HepG2 (cell line): Measurements from ENCODE around the gene ENC1. TPM values are rescaled to one million over a fixed set of nuclear protein-coding genes. Genes with fewer than 3 reads are reported as not detected.

Experiments
- CCDC6 ChIP-seq: sonication (generic); formaldehyde crosslinking; IDR thresholded peaks from 2 replicates; pipeline ENCODE4 v1.8.1; 2022; ENCODE audit warnings: mild to moderate bottlenecking, missing genetic modification reagents, moderate library complexity
- GFI1 ChIP-seq: sonication (generic); formaldehyde crosslinking; IDR thresholded peaks from 2 replicates; pipeline ENCODE4 v1.5.0; 2020; ENCODE audit warnings: missing genetic modification reagents, mild to moderate bottlenecking, borderline replicate concordance
- GPN1 ChIP-seq: sonication (generic); formaldehyde crosslinking; IDR thresholded peaks from 2 replicates; pipeline ENCODE4 v1.5.1; 2020; ENCODE audit warnings: missing genetic modification reagents, borderline replicate concordance
- GZF1 ChIP-seq: sonication (generic); formaldehyde crosslinking; IDR thresholded peaks from 2 replicates; pipeline ENCODE4 v1.5.1; 2020; ENCODE audit warnings: mild to moderate bottlenecking, missing genetic modification reagents
- HDAC6 ChIP-seq: fragments of 200-600 bp; sonication (generic); IDR thresholded peaks from 2 replicates; pipeline ENCODE4 v1.7.0; 2017; ENCODE audit warnings: mild to moderate bottlenecking, antibody characterized with exemption, low read length, low read depth
- HNRNPUL1 ChIP-seq: fragments of 200-400 bp; formaldehyde crosslinking; IDR thresholded peaks from 2 replicates; pipeline ENCODE4 v1.6.1; 2017; ENCODE audit warnings: low read depth, mild to moderate bottlenecking, low read length, moderate library complexity
- IRX3 ChIP-seq: sonication (generic); formaldehyde crosslinking; IDR thresholded peaks from 2 replicates; pipeline ENCODE4 v1.8.1; 2023; ENCODE audit warnings: mild to moderate bottlenecking, low read depth, missing genetic modification reagents, borderline replicate concordance
- MAFG ChIP-seq: sonication (generic); formaldehyde crosslinking; IDR thresholded peaks from 2 replicates; pipeline ENCODE4 v1.5.1; 2020; ENCODE audit warnings: mild to moderate bottlenecking, missing genetic modification reagents
- MYC ChIP-seq: sonication (generic); formaldehyde crosslinking; IDR thresholded peaks from 2 replicates; pipeline ENCODE4 v1.9.0; 2021; ENCODE audit warnings: missing genetic modification reagents, borderline replicate concordance
- PRMT3 ChIP-seq: sonication (generic); formaldehyde crosslinking; IDR thresholded peaks from 2 replicates; pipeline ENCODE4 v1.8.1; 2022; ENCODE audit warnings: low read depth, mild to moderate bottlenecking, moderate library complexity, missing genetic modification reagents, borderline replicate concordance
- REL ChIP-seq: sonication (generic); formaldehyde crosslinking; conservative IDR thresholded peaks from 2 replicates; pipeline ENCODE4 v1.8.0; 2022; ENCODE audit warnings: mild to moderate bottlenecking, missing genetic modification reagents, moderate library complexity
- STAG1 ChIP-seq: sonication (generic); formaldehyde crosslinking; IDR thresholded peaks from 2 replicates; pipeline ENCODE4 v1.4.0; 2020; ENCODE audit warnings: missing genetic modification reagents
- U2AF1 ChIP-seq: fragments of 200-400 bp; formaldehyde crosslinking; optimal IDR thresholded peaks from 2 replicates; pipeline ENCODE3; 2017; ENCODE audit warnings: mild to moderate bottlenecking, low read depth, low read length
- ZNF337 ChIP-seq: sonication (generic); formaldehyde crosslinking; IDR thresholded peaks from 2 replicates; pipeline ENCODE4 v1.5.1; 2020; ENCODE audit warnings: missing genetic modification reagents, low read depth, mild to moderate bottlenecking, borderline replicate concordance
- polyA plus RNA-seq, 8 experiments: library from polyadenylated mRNA; depleted of rRNA in 3 of 8; stranded (reverse) in 7 of 8; unstranded in 1 of 8; fragments of >200 nt; fragmentation: Illumina TruSeq in 4 of 8; extraction: Trizol in 4 of 8; gene quantifications; 2 replicates each; pipeline versions ENCODE4 v1.2.1 to v1.2.3, GENCODE V29; 2011 to 2016; ENCODE audit warnings: low read depth in 4 of 8, missing spikeins in 1 of 8, mixed read lengths in 1 of 8; ENCODE audit not compliant: insufficient read depth in 1 of 8
- total RNA-seq, 5 experiments: library from RNA; depleted of rRNA; stranded (reverse); fragments of >200 nt; fragmentation: Illumina TruSeq; extraction: Trizol; gene quantifications; 2 replicates each; pipeline ENCODE4 v1.2.3, GENCODE V29; 2016; ENCODE audit warnings: low read depth in 1 of 5
- TF ChIP-seq, protein P1 (sequence below): sonication (generic); formaldehyde crosslinking; IDR thresholded peaks from 2 replicates; pipeline ENCODE4 v1.4.0; 2020; ENCODE audit warnings: missing genetic modification reagents, borderline replicate concordance
- TF ChIP-seq, protein P2 (sequence below): sonication (generic); formaldehyde crosslinking; IDR thresholded peaks from 2 replicates; pipeline ENCODE4 v1.8.1; 2023; ENCODE audit warnings: missing genetic modification reagents, mild to moderate bottlenecking, borderline replicate concordance
- TF ChIP-seq, protein P3 (sequence below), 2 experiments: sonication (generic) in 1 of 2; formaldehyde crosslinking in 1 of 2; IDR thresholded peaks; 2 replicates each; pipeline versions ENCODE4 v1.4.0 to v1.6.1; 2016 to 2020; ENCODE audit warnings: borderline replicate concordance in 1 of 2, low read depth in 1 of 2, mild to moderate bottlenecking in 1 of 2, missing genetic modification reagents in 1 of 2
- TF ChIP-seq, protein P4 (sequence below): IDR thresholded peaks from 2 replicates; pipeline ENCODE4 v1.6.1; 2012; ENCODE audit warnings: low read depth, low read length, improper control_type of control experiment

Gene ENC1
- total and polyA plus RNA-seq, 2 of the 13 experiments (the other 11 are each of a cell fraction or from before 2014, with no cell fraction given), result 63.8 to 64.4 TPM

DNA sequence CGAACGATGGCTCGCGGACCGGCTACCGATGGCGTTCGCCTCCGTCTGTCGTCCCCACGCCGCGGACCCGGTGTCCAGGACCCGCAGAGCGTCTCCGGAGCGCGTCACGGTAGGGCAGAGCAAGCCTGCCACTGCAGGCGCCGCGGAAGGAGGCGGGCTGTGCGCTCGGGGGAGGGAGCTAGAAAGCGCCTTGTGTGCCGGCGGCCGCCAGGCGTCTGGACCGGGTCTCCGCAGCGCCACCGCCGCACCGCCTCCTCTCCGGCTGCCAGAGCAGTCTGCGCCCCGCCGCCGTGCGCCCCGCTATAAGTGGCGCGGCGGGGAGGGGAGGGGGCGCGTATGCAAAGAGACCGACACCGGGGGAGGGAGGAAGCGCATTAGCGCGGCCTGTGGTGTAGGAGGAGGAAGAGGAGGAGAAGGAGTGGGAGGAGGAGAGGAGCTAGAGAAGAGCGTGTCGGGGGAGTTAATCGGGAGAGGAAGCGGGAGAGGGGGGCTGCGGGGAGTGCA, at the start of gene ENC1 (continued):
- TF ChIP-seq, protein P1, sequence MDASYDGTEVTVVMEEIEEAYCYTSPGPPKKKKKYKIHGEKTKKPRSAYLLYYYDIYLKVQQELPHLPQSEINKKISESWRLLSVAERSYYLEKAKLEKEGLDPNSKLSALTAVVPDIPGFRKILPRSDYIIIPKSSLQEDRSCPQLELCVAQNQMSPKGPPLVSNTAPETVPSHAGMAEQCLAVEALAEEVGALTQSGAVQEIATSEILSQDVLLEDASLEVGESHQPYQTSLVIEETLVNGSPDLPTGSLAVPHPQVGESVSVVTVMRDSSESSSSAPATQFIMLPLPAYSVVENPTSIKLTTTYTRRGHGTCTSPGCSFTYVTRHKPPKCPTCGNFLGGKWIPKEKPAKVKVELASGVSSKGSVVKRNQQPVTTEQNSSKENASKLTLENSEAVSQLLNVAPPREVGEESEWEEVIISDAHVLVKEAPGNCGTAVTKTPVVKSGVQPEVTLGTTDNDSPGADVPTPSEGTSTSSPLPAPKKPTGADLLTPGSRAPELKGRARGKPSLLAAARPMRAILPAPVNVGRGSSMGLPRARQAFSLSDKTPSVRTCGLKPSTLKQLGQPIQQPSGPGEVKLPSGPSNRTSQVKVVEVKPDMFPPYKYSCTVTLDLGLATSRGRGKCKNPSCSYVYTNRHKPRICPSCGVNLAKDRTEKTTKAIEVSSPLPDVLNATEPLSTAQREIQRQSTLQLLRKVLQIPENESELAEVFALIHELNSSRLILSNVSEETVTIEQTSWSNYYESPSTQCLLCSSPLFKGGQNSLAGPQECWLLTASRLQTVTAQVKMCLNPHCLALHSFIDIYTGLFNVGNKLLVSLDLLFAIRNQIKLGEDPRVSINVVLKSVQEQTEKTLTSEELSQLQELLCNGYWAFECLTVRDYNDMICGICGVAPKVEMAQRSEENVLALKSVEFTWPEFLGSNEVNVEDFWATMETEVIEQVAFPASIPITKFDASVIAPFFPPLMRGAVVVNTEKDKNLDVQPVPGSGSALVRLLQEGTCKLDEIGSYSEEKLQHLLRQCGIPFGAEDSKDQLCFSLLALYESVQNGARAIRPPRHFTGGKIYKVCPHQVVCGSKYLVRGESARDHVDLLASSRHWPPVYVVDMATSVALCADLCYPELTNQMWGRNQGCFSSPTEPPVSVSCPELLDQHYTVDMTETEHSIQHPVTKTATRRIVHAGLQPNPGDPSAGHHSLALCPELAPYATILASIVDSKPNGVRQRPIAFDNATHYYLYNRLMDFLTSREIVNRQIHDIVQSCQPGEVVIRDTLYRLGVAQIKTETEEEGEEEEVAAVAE (CRISPR knock-in tag), result no peak; the same call in 1 of the 2 replicates
- TF ChIP-seq HDAC6, result 0 out of 2 replicates have a peak, but pooled peaks have one; percentile 40
- no peak for TF ChIP-seq GPN1 (CRISPR knock-in tag)
- TF ChIP-seq IRX3 (CRISPR knock-in tag), result peak; percentile 67; the same call in 1 of the 2 replicates
- TF ChIP-seq MAFG, result 0 out of 2 replicates have a peak, but pooled peaks have one; percentile 12
- TF ChIP-seq, protein P2, sequence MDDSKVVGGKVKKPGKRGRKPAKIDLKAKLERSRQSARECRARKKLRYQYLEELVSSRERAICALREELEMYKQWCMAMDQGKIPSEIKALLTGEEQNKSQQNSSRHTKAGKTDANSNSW, result 0 out of 2 replicates have a peak, but pooled peaks have one; percentile 87
- TF ChIP-seq REL (CRISPR knock-in tag), result peak; percentile 86; the same call in 1 of the 2 replicates
- TF ChIP-seq PRMT3 (CRISPR knock-in tag), result peak; percentile 96; the same call in 1 of the 2 replicates
- peak; percentile 71 for TF ChIP-seq CCDC6
- peak; percentile 48; the same call in 1 of the 2 replicates for TF ChIP-seq GZF1 (CRISPR knock-in tag)
- TF ChIP-seq, protein P3, sequence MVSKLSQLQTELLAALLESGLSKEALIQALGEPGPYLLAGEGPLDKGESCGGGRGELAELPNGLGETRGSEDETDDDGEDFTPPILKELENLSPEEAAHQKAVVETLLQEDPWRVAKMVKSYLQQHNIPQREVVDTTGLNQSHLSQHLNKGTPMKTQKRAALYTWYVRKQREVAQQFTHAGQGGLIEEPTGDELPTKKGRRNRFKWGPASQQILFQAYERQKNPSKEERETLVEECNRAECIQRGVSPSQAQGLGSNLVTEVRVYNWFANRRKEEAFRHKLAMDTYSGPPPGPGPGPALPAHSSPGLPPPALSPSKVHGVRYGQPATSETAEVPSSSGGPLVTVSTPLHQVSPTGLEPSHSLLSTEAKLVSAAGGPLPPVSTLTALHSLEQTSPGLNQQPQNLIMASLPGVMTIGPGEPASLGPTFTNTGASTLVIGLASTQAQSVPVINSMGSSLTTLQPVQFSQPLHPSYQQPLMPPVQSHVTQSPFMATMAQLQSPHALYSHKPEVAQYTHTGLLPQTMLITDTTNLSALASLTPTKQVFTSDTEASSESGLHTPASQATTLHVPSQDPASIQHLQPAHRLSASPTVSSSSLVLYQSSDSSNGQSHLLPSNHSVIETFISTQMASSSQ (IDR thresholded peaks at IDR 0.05; ENCODE audit: low read depth), result peak; percentile 24; the same call in 1 of the 2 replicates
- TF ChIP-seq, protein P3 (CRISPR knock-in tag; IDR thresholded peaks at IDR 0.05; ENCODE audit: borderline replicate concordance), result peak; percentile 89
- peak; percentile 72; the same call in 1 of the 2 replicates for TF ChIP-seq HNRNPUL1
- TF ChIP-seq GFI1 (CRISPR knock-in tag), result peak; percentile 79
- TF ChIP-seq STAG1 (CRISPR knock-in tag), result peak; percentile 60
- TF ChIP-seq, protein P4, sequence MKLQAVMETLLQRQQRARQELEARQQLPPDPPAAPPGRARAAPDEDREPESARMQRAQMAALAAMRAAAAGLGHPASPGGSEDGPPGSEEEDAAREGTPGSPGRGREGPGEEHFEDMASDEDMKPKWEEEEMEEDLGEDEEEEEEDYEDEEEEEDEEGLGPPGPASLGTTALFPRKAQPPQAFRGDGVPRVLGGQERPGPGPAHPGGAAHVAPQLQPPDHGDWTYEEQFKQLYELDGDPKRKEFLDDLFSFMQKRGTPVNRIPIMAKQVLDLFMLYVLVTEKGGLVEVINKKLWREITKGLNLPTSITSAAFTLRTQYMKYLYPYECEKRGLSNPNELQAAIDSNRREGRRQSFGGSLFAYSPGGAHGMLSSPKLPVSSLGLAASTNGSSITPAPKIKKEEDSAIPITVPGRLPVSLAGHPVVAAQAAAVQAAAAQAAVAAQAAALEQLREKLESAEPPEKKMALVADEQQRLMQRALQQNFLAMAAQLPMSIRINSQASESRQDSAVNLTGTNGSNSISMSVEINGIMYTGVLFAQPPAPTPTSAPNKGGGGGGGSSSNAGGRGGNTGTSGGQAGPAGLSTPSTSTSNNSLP, result no peak
- TF ChIP-seq U2AF1, result no peak
- TF ChIP-seq ZNF337 (CRISPR knock-in tag), result 0 out of 2 replicates have a peak, but pooled peaks have one; percentile 3
- peak; percentile 68 for TF ChIP-seq MYC (CRISPR knock-in tag)
